Hematopoietic multipotent progenitor cell treated with erythropoietin and hydrocortisone succinate and interleukin-3 and kit ligand, for 6 days (in vitro differentiated cells): ENCODE data around the gene NOS3.

Experiments used
- DNase-seq: peaks from one replicate; pipeline ENCODE4 v3.0.0-alpha.2; 2015

NOS3 gene

GRCh38 chr7:150980663-150981062 lies 10.2 kb upstream of the NOS3 start:
- no peak for DNase-seq

GRCh38 chr7:150981644-150982043 lies 9.2 kb upstream of the NOS3 start:
- no peak for DNase-seq

- DNase-seq, result no peak
Observed at GRCh38 chr7:150982351-150982750, 8.5 kb upstream of the NOS3 start.

GRCh38 chr7:150983893-150984368 lies 6.9 kb upstream of the NOS3 start:
- peak; percentile 85 for DNase-seq

GRCh38 chr7:150986099-150986512 lies 4.7 kb upstream of the NOS3 start:
- DNase-seq, result peak; percentile 87

- DNase-seq, result no peak
Observed at GRCh38 chr7:150986556-150986955, 4.3 kb upstream of the NOS3 start.

- peak; percentile 75 for DNase-seq
Observed at GRCh38 chr7:150988230-150989226, 2.3 kb upstream of the NOS3 start.

GRCh38 chr7:150989456-150989855 lies 1.4 kb upstream of the NOS3 start:
- no peak for DNase-seq

GRCh38 chr7:150992051-150992640 lies 1.3 kb downstream of the NOS3 start:
- DNase-seq, result no peak

- peak; percentile 81 for DNase-seq
Observed at GRCh38 chr7:150992833-150993302, 2.1 kb downstream of the NOS3 start.

- DNase-seq, result no peak
Observed at GRCh38 chr7:150993511-150993910, 2.7 kb downstream of the NOS3 start.

- DNase-seq, result peak; percentile 97
Observed at GRCh38 chr7:150994141-150994837, 3.5 kb downstream of the NOS3 start.

- no peak for DNase-seq
Observed at GRCh38 chr7:150994838-150995510, 4.2 kb downstream of the NOS3 start.

- DNase-seq, result no peak
Observed at GRCh38 chr7:150996376-150997074, 5.7 kb downstream of the NOS3 start.

- no peak for DNase-seq
Observed at GRCh38 chr7:150997075-150997511, 6.3 kb downstream of the NOS3 start.

- no peak for DNase-seq
Observed at GRCh38 chr7:150997817-150998216, 7.0 kb downstream of the NOS3 start.

- DNase-seq, result no peak
Observed at GRCh38 chr7:150998341-150998740, 7.5 kb downstream of the NOS3 start.

- DNase-seq, result no peak
Observed at GRCh38 chr7:150999001-150999400, 8.2 kb downstream of the NOS3 start.

- DNase-seq, result no peak
Observed at GRCh38 chr7:150999497-151000230, 8.8 kb downstream of the NOS3 start.

GRCh38 chr7:151000897-151001495 lies 10.2 kb downstream of the NOS3 start:
- peak; percentile 81 for DNase-seq

GRCh38 chr7:151001546-151001945 lies 10.7 kb downstream of the NOS3 start:
- no peak for DNase-seq
